ENCODE results near the gene FDX2.

FDX2 gene

DNA sequence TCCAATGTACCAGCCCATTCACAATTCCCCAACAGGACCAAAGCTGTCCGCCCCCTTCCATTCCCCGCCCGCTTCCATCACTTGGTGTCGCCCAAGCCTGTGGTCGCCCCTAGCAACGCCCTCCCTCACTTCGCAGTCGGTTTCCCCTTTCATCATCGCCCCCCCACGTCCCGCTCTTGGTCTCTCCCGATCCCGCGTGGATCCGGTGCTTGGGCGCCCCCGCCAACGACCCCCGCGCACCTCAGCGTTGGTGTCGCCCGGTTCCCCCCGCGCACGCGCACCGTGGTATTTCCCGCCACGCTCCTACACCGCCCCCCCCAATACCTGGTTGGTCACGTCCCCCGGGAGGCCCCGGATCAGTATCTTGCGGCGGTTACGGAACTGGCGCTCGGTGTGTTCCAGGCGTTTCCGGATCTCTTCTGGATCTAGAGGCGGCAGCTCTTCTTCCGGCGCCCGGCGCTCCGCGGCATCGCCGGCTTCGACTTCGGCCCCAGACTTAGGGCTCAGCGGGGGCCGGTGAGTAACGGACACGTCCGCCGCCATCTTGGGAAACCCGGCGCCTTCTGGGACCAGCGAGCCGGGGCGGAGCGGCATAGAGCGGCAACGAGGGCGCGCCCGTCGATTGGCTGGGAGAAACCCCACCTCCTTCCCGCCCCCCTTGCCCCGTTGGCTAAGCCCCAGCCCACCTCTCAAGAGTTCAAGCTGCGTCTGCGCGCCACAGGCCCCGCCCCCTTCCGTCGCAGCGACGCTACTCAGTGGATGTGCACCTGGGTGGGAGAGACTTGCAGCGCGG lies 17.3 kb upstream of the FDX2 start, which contains the start of gene RAVER1:
TSS of gene RAVER1 (minus strand) at position 565 of the 793 bp plus-strand sequence. CDS start at position 543, 22 bp downstream.
- H3K27ac ChIP-seq (ENCODE audit: poor library complexity, severe bottlenecking): peak within 1 kb of the TSS; percentile 49
- peak; percentile 96 for DNase-seq (ENCODE audit: low spot score)
- peaks cover 35% of the 10 kb centered on the region for H3K36me3 ChIP-seq (ENCODE audit: low read depth)
- H3K4me1 ChIP-seq (ENCODE audit: insufficient read depth, poor library complexity, severe bottlenecking): no peaks in the 10 kb centered on the region
- no peaks in the 10 kb centered on the region for H3K9me3 ChIP-seq (ENCODE audit: severe bottlenecking)
- peak within 1 kb of the TSS; percentile 84 for H3K4me3 ChIP-seq (ENCODE audit: severe bottlenecking)
- peak; percentile 84 for ATAC-seq (ENCODE audit: low read depth)
- TF ChIP-seq CTCF (IDR thresholded peaks at IDR 0.05; ENCODE audit: poor library complexity, severe bottlenecking): no peak
- H3K27me3 ChIP-seq (ENCODE audit: insufficient read depth, poor library complexity, severe bottlenecking): no peaks in the 10 kb centered on the region

DNA sequence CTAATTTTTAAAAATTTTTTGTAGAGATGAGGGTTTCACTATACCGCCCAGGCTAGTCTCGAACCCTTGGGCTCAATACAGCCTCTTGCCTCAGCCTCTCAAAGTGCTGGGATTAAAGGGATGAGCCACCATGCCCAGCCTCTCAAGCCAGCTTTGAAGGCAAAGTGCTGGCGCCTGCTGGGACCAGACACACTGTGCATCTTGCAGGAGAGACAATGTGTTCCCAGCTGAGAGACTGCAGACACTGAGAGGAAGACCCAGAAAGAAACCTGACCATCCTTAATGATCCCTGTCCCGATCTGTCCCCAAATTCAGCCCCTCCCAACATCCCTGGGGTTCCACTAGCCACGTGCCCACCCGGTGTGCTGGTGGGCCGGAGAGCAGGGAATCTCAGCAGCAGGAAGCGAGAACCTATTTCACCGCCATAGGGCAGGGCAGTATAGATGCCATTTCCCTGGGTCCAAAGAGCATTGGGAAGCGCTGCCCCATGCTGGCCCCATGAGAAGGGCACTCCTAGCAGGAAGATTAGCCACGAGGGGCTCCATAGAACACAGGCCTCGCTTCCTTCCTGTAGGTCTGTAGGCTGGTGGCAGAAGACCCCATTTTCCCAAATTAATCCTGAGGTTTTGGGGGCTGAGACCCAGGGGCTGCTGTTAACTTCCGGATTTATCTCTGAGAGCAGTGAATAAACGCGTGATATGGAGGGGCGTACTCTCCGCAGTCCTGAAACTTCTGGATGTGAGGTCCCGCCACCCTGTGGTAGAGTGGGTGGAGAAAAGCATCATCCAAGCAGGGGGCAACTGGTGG lies 16.5 kb upstream of the FDX2 start:
- peak overlapping the region; percentile 84 for H3K4me3 ChIP-seq (ENCODE audit: severe bottlenecking)
- peak; percentile 2 for TF ChIP-seq CTCF (IDR thresholded peaks at IDR 0.05; ENCODE audit: poor library complexity, severe bottlenecking)
- DNase-seq (ENCODE audit: low spot score): no peak
- H3K4me1 ChIP-seq (ENCODE audit: insufficient read depth, poor library complexity, severe bottlenecking): no peaks in the 10 kb centered on the region
- no peak for ATAC-seq (ENCODE audit: low read depth)
- H3K27me3 ChIP-seq (ENCODE audit: insufficient read depth, poor library complexity, severe bottlenecking): no peaks in the 10 kb centered on the region
- H3K36me3 ChIP-seq (ENCODE audit: low read depth): peaks cover 43% of the 10 kb centered on the region
- peak overlapping the region; percentile 49 for H3K27ac ChIP-seq (ENCODE audit: poor library complexity, severe bottlenecking)
- no peaks in the 10 kb centered on the region for H3K9me3 ChIP-seq (ENCODE audit: severe bottlenecking)

- TF ChIP-seq CTCF (IDR thresholded peaks at IDR 0.05; ENCODE audit: poor library complexity, severe bottlenecking): no peak
- Histone ChIP-seq H3K9me3 (ENCODE audit: severe bottlenecking) (no peaks in the 10 kb centered on the region), H3K36me3 (ENCODE audit: low read depth) (peaks cover 71% of the 10 kb centered on the region), H3K4me1 (ENCODE audit: insufficient read depth, poor library complexity, severe bottlenecking) (no peaks in the 10 kb centered on the region), H3K4me3 (ENCODE audit: severe bottlenecking) (no peak overlapping the region), H3K27me3 (ENCODE audit: insufficient read depth, poor library complexity, severe bottlenecking) (no peaks in the 10 kb centered on the region), H3K27ac (ENCODE audit: poor library complexity, severe bottlenecking) (no peak overlapping the region)
- DNase-seq (ENCODE audit: low spot score) (no peak), ATAC-seq (ENCODE audit: low read depth) (no peak)
Measured at GRCh38 chr19:10329555-10329954, 13.7 kb upstream of the FDX2 start.

DNA sequence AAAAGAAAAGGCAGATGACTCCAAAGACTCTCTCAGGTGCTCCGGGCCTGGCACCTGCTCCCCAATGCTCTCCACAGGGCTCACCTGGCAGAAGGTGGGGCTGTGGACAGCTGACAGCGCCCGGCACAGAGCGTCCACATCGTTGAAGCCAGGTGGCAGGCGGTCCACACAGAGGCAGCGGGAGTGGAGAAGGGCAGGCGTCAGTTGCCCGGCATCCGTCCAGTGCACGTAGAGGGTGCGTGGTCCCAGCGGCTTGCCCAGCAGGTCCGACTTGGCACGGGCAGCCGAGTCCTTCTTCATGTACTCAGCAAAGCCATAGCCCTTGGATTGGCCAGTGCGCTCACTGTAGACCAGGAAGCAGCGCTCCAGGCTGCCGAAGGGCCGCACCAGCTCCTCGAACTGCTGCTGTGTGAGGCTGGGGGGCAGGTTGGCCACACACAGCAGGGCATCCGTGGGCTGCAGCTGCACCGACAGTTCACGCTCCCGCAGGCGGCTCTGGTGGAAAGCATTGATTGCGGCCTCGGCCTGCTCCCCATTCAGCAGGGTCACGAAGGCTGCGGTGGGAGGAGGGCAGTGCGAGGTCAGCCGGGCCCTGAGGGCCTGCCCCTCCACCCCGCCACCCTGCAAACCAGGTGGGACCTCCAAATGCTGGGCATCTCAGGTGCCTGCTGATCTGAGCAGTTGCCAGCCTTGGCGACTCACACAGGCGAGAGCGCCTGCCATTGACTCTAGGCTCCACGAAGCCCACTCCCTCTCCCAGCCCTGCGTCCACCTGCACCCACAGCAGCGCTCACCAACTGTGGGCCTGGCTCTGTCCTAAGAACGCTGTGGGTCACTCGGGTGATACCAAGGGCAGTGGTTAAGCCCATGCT lies 13.0 kb upstream of the FDX2 start:
- Histone ChIP-seq H3K36me3 (ENCODE audit: low read depth) (peaks cover 75% of the 10 kb centered on the region), H3K4me3 (ENCODE audit: severe bottlenecking) (no peak overlapping the region), H3K4me1 (ENCODE audit: insufficient read depth, poor library complexity, severe bottlenecking) (no peaks in the 10 kb centered on the region), H3K27me3 (ENCODE audit: insufficient read depth, poor library complexity, severe bottlenecking) (no peaks in the 10 kb centered on the region), H3K27ac (ENCODE audit: poor library complexity, severe bottlenecking) (no peak overlapping the region), H3K9me3 (ENCODE audit: severe bottlenecking) (no peaks in the 10 kb centered on the region)
- ATAC-seq (ENCODE audit: low read depth) (no peak), DNase-seq (ENCODE audit: low spot score) (no peak)
- no peak for TF ChIP-seq CTCF (IDR thresholded peaks at IDR 0.05; ENCODE audit: poor library complexity, severe bottlenecking)
